NCI-H524 (cell line): ENCODE results near the gene MPND.
A peak's percentile ranks its signal among the peaks of the same experiment; 100 is the strongest.

Experiments
- DNase-seq, 2 experiments: peaks; one replicate each; lab custom pipeline; 2025; lab: John Stamatoyannopoulos, UW

The MPND gene

DNA sequence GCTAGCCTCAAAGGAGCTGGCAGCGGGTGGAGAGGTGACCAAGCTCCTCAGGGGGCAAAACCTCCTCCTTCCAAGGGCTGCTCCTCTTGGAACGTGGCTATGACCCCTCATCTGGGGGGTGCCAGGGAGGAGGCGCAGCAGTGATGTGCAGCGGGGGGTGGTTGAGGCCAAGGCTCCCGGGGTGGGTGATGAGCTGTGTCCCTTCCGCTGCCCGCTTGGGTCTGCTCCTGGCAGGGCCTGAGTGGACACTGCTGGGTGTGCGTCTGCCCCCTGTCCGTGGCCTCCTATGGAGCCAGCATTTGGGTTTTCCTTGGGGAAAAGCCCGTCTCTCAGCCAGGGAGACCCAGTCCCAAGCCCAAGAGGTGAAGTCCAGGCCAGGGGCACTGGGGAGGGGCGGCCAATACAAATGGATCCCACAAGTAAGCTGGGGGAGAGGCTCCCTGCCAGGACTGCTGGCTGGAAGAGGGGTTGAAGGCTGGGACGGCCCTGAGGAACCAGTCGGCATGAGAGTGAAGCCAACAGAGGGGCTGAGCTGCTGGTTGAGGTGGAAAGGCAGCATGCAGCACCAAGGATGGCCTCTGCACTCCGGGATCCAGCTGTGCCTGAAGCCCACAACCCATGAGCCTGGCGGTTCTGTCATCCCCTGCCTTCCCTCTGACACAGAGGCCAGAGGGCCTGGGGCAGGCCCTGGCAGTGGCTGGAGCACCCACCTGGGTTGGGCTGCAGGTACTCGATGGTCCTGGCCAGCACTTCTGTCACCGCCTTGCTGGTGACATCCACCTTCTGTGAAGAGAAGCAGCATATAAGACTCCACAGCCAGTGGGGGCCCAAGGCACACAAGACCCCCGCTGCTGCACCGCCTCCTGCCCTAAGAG lies 22.7 kb downstream of the MPND start:
- DNase-seq = no peak

DNA sequence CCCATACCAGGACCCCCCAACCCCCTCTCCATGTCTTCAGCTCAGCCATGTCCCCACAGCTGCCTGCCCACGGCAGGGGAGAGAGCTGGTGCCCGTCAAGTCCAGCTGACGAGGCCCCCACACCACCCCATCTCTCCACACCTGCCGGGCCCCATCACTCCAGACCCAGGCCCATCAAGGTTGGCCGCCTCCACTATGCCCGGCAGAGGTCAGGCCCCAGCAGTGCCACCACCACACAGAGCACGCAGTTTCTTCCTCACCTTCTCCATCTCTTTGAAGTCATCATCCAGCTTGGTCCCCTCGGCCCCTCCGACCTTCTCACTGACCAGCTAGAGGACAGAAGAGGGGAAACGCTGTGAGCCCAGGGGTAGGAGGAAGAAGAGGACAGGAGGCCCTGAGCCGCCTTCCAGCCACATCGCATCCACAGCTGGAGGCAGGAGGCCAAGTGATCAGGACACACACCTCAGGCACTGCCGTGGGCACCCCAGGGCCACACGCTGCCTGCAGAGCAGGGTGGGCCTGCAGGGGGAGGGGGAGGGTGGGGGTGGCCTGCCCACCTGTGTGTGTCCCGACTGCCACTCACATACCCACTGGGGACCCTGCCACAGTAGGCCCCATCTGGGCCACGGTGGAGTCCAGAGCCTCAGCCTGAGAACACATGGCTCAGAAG lies 23.4 kb downstream of the MPND start:
- DNase-seq = no peak

DNA sequence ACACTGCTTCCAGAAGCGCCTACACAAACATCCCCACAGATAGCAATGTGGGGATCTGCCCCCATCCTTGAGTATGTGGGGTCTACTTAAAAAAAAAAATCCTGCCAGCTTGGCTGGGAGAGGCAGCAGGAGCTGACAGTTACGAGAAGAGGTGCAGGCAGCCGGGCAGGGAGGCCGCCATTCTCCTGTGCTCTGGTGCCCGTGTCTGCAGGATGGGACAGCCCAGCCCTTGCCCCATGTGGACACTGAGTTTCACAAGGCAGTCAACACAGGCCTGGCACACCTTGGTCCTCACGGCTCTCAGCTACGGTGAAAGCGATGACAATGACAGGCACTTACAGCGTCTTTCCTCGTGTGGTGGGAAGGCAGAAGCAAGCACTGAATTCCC lies 24.0 kb downstream of the MPND start:
- DNase-seq = no peak

DNA sequence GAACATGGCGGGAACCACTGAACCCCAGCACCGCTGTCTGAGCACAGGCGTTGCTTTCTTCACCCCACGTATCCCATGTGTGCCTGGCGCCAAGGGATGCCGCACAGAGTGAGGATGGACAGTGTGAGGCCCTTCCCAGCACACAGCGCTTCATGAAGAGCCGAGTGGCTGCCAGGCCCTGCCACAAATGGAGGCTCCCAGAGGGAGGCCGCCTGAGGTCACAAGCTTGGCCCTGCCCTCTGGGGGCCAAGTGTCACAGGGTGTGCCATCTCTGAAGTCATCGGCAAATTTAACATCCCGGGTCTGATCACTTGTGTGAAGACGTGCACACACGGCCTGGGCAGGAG lies 24.4 kb downstream of the MPND start:
- DNase-seq = no peak

DNA sequence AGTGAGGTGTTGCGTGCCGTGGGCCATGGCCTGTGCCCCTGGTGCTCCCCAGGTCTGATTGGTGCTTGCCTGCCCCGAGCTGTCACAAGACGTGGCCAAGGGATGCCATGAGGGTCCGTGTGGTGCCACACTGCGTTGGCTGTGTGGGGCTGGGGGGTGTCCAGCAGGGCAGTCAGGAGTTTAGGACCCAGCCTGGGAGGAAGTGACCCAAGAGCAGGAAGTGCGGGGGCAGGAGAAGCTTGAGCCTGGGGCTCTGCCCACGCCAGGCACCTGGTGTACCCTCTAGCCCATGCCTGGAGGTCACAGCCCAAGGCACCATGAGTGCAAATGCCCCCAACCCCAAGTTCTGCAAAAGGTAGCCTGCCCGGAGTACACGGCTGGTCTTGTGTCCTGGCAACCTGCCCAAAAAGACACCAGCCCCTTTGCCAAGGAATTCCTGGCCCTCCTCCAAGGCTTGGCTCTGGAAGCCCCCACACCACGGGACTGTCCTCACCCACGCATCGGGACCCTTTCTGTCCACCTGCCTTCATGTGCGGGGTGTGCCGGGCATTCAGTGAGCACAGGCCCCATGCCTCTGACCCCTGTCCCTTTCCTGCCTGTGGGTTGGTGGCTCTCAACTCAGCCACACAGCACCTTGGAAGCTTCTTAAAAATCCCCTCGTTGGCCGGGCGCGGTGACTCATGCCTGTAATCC lies 24.9 kb downstream of the MPND start:
- no peak for DNase-seq

DNA sequence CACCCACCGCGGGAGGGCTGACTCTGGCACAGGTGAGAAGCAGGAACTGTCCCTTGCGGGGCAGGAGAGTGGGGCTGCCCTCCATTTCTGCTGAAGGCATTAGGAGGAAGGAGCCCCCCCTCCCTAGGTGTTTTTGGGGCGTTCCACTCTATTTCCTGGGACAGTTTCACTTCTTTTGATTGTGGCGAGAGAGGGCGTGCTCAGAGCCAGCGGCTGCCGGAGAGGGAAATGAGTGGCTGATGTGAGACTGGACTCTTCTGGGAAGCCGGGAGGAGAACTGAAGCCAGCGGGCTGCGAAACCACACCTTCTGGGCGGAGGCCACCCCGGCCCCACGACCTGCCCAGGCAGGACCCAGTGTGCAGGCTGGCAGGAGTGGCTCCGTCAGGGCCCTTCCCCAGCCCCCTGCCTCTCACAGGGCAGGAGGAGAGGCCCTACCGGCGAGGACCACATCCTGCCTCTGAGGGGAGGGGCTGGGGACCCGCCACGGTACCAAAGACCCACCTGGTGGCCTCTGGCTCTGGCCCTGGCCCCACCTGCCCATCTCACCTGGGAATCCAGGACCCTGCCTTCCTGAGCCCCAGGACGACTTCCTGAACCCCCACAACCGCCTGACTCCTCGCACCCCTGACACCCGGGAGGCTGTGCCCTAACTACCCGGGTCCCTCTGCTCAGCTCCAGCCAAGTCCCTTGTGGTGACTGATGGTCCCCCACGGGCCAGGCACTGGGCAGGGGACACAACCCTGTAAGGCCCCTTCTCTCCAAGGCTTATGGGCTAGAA lies 25.9 kb downstream of the MPND start:
- DNase-seq = no peak

DNA sequence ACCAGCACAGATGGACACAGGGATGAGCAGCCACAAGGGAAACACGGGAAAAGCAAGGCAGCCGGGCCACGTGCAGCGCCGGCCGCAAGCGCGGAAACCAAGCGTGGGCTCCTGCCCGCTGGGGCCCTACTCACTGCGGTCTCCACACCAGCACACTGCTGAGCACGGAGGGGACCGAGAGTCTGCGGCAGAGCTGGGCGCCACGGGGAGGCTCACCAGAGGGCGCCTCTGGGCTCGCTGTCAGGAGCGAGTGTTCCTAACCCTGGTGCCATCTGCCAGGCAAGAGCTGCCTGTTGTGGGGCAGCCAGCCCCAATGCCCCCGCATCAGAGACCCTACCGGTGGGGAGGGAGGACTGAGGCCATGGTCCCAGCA lies 26.5 kb downstream of the MPND start:
- DNase-seq = peak; percentile 35 to 75

DNA sequence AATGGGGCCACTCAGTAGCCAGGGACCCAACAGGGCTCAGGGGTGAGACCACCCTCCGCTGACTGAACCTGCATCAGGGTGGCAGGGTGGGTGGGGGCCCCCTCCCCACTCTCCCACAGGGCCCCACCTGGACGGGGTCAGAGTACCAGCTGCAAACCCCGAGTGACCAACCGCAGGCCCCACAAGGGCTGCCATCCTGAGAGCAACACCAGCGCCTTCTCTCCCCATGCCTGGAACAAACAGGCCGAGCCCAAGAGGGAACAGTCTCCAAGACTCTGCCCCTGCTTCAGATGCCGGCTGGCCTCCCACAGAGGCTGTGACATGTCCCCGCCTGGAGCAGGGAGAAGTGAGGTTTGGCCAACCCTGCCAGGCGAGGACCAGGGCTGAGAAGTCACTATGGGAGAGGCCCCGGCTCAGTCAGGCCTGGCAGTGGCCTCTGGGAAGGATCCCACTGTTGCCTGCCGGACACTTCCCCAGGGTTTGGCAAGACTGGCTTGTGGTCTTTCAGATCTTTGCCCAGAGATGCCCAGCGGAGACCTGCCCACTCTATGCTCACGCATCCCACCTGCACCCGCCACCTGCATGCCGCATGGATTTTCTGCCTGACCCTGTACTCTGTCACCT lies 27.2 kb downstream of the MPND start:
- no peak for DNase-seq

DNA sequence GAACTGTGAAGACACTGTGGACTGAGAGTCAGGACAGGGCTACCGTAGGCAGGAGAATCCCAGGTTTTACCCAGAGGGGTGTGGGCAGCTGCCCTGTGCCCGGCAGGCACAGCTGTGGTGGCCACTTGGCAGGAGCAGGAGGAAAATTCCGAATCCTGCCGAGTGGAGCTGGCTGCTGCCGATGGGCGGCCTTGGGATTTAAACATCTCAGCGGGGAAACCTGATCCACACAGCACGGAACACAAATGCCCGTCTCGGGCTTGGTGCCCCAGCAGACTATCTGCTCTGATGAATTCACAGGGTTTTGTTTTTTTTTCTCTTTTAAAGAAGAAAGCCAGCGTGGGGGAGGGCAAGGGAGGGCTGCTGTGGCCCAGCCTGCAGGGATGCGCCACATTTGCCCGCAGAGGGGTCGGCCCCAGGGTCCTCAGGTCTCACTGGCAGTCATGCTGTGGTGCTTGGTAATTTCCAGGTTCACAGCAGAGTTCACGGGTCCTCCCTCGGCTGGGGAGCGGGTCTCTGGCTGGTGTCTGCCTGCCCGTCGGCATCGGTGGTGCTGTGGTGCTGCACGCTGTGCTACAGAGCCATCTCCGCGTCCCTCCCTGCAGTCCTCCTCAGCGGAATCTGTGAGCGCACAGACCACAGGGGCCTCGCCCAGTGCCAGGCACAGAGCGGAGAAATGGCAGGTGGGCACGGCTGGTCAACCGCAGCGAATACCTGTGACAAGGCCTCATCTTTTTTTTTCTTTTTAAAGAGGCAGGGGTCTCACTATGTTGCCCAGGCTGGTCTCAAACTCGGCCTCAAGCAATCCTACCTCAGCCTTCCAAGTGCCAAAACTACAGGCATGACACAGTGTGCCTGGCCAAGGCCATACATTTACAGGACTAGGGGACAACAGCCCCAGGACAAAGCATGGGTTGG lies 28.1 kb downstream of the MPND start:
- DNase-seq = peak in 1 of 2 experiments; percentile 56

DNA sequence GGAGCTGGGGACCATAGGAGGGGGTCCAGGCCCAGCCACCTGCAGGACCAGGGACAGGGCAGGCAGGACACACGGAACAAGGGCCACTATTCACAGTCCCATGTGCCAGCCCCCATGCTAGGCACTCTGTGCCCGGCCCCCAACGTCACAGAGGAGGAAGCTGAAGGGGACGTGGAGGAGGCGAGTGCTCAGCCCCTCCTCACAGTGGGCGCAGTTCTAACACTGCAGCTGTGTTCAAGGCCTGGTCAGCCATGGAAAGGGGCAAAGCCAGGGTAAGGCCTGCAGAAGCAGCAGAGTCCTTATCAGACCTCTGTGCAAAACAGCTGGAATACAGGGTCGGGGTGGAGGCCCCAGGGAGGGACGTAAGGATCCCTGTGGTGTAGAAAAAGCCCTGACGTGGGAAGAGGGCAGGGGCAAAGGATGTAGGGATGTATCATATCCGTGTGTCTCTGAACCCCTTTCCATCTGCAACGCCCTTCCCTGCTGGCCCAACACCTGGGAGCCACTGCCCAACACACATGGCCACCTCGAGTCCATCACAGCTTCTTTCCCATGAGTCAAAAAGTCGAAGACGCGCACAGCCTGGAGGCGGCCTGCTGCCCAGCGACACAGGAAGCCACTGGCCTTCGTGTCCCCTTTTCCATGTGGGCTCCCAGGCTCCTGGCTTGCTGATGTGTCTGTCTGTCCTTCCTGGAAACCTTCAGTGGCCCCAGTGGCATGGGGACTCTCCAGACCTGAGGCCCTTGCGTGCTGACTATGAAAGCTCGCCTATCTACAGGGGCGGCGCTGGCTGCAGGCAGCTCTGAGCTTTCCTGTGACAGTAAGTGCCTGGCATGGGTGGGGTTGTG lies 29.0 kb downstream of the MPND start:
- no peak for DNase-seq

DNA sequence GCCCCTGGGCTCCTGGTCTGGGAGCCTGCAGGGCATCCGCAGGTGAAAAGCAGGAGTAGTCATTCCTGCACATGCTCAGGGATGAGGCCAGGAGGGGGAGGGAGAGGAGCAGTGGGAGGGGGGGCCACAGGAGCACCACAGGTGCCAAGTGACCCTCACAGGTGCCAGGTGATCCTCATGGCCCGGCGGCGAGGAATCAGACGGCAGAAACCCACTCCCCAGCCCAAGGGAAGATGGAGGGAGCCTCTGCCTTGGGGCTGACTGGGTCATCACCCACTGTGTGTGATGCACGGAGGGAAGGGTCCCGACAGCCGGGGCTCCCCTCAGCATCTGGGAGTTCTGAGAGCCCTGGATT lies 29.6 kb downstream of the MPND start:
- DNase-seq = no peak

DNA sequence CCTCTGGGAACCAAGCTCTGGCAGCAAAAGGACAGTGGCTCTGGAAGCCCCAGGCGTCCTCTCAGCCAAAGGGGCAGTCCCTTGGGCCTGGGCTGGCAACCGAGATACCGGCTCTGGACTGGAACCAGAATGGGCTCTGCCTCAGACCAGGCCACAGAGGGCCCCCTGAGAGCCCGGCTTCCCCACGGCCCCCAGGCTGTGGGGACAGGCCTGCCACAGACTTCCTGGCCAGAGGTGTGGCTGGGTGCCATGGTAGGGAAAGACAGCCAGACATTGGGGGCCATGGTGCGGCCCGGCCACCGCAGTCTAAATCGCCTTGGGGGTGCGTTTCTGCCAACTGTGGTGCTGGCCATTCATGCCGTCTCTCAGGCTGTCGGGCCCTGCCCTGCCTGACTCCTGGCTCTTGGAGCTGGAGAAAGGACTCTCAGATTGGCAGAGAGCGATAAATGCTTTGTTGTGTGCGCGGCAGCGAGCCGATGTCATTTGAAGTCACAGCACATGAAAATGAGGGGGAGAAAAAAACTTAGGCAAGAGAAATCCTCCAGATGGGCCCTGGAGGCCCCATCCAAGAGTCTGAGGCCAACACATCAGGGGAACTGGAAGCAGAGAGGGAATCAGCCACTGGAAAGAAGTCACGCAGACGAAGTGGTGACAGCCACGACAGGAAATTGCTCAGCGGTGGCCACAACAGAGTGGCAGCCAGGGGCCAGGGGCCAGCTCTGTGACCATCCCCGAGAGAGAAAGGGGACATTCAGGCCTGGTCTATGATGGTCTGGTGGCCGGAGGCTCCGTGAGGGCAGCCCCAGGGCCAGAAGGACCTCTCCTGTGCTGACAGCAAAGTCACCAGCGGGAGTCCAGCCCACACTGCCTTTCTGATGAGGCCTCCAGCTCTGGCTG lies 30.5 kb downstream of the MPND start:
- no peak for DNase-seq

DNA sequence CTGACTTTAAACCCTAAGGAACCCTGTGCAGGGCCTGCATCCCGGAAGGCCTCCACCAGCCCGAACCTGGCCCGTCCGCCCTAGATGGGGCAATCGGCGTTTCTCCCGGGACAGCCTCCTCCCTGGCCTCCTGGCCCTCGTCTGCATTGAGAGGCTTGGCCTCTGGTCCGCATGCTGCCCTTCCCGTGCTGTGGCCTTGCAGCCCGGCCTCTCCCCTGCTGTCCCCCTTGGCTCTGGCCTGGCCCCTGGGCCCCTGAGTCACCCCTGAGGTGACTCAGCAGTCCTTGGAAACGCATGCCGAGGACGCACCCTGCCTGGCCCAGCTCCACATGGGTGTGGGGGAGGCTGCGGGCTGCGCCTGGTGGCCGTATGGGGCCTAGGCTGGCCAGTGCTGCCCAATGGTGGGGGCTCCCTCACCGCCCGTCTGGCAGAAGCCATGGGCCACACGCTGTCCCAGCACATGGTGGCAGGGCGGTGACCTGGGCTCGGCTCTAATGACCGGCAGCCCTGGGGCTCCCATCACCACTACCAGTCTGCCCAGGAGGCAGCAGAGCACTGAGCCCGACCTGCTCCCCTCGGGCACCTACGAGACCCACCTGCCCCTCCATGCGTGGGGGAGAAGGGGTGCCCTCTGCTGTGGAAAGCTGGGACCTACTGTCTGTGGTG lies 31.3 kb downstream of the MPND start:
- DNase-seq = no peak

DNA sequence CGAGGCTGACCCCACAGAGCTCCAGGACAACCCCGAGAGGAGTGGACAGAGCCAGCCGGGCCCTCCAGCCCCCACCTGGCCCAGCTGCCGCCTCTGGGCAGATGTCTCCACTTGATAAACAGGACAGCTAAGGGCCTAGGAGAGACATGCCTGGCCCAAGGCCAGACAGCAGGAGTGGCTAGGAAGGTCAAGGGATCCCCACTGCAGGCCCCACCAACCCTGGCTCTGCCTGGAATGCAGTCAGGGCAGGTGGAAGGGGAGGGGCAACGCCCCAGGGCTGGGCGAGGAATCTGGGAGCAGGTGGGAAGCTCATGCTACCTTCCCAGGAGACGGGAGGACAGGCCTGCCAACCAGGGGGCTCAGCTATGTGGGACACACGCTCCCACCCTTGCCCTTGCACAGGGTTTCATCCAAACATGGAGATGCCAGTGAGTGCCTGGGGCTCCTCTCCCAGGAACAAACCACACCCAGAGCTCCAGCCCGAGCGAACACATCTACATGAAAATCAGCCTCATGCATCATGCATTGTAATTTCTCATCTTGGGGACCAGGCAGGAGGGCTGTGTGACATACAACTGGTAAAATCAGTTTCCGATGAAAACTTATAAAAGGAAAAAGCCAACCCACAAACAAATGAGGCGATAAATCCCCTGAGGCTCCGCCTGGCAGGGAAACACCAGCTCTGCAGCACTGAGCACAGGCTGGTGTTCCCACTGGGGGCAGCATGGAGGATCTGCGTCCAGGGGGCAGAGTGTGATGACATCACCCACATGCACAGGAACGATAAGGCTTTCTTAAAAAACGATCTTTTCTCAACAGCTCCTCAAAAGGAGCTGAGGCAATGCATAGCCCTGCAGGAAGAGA lies 32.0 kb downstream of the MPND start:
- no peak for DNase-seq

DNA sequence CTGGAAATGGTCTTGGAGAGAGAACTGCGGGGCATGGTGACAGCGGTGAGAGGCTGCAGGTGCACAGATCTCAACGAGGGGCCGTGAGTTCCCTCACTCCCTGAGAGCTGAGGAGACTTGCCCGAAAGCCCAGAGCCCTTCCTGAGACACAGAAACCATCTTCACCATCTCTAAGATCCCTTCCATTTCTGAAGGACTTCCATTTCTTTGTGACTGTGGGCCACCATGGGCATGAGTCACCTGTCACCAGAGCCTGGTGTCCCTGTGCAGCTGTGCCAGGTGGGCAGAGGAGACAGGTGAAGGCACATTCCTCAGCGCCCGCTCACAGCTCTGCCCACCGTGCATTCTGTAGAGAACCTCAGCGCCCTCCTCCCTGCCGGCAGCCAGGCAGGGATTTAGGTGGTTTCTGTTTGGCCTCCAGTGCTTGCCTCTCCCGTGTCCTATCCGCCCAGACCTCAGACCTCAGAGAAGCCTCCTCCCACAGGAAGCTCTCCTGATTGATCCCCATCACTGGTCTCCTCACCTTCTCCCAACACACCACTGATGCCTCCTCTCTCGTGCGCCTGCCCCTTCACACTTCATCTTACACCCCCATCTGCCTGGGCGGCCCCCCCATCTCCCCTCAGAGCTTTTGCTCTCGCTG lies 32.8 kb downstream of the MPND start:
- DNase-seq = no peak

DNA sequence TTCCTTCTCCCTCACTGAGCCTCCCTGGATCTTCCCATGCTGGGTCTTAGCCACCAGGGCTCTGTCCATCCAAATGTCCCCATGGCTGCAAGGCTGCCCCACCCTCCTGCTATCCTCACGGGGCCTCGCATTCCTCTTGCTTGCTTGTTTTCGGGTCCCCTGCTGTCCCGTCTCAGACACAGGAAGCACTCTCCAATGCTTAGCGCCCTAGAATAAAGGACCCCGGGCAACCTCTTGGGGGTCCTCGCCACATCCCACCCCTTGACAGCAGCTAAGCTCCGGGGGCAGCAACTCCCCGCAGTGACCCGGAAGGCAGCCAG lies 33.3 kb downstream of the MPND start:
- no peak for DNase-seq
